ENCODE measurements around the gene ZWILCH.
"Not testable (repeated sequence)": the region's sequence is repeated elsewhere in the genome, so short reads cannot be mapped to it uniquely, and the experiment has no call there.

The ZWILCH gene

DNA sequence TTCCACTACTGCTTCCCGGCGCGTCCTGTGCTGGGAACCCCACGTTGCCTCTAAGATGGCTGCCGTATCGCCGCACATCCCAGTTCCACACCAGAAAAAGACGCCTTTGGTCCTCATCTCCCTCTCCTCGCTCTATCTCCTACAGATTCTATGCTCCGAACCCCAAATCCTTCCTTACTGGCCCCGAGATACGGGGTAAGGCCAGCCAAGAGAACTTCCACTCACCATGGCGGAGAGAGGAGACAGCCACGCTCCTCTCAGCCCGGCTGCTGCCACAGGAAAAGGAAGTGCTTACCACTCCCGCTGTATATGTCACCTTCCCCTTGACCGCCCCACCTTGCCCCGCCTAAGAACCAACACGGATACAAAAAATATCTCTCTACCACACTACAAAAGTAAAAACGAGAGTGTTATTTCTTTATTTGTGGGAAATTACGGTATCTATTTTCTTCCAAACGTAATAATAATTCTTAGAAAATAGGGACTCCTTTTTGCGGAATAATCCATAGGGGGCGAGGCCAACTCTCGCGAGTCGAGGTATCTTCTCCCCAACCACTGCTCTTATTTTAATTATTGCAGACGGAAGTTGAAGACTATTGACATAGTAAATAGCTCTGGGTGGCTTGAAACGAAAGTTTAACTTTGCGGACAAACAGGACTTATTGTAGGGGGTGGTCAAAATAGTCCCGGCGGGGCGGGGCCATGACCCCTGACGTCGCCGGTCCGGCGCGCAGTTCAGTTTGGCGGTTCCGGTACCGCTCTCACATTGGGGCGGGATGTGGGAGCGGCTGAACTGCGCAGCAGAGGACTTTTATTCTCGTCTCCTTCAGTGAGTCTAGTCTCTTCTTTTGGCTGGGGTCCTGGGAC lies at the start of gene ZWILCH, which contains the start of gene RPL4:
Gene ZWILCH, plus strand, starts transcription at position 764 of the 867 bp plus-strand sequence. Its CDS starts 13 bp downstream, at position 777.
Gene RPL4, minus strand, starts transcription at position 293 of the 867 bp plus-strand sequence. Its CDS starts 65 bp downstream, at position 228.
- DNase-seq: peak; percentile 94

- DNase-seq: no peak
These were observed 48.9 kb upstream of the ZWILCH start for GRCh38 chr15:66456211-66456610.

DNA sequence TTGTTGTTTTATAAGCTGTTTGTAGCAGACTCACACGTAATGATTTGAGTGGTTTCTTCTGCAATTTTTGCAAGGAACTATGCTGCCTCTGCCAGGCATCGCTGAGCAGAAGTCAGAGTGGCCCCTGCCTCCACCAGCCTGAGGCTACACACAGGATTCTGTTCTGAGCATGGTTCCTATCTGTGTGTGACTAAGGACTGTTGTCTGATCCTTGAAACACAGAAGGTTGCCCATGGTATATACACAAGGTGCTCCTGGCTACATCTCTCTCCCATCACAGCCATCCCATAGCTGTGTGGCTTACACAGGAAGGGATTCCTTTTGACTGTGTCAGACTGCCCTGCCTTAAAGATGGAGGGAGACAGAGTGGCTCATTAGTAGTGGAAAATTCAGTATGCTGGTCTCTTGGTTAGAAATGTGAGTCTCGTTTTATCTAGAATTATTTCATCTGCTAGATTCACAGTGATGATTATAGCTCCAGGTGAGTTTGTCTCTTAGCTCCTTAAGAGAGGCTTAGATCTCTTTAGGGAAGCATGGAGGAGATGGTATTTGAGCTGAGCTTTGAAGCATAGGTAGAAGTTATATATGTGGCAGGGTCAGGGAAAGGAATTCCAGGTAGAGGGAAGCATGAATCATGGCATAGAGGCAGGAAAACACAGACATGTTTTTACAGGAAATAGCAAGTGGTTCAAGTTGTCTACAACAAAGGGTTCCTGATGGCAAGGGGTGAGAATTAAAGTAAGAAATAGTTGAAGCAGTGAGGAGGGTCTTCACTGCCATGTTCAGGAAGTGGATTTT lies 45.1 kb upstream of the ZWILCH start:
- DNase-seq: no peak

DNA sequence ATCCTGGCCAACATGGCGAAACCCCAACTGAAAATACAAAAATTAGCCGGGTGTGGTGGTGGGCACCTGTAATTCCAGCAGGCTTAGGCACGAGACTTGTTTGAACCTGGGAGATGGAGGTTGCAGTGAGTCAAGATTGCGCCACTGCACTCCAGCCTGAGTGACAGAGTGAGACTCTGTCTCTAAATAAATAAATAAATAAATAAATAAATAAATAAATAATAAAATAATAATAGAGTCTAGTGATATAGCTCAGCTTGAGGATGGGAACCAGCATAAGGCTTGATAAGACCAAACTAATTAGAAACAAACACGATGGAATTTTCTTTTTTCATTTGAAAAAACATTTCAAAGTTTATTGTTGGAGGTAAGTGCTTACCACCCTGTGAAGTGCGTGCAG lies 43.8 kb upstream of the ZWILCH start:
- not testable (repeated sequence) for DNase-seq

DNA sequence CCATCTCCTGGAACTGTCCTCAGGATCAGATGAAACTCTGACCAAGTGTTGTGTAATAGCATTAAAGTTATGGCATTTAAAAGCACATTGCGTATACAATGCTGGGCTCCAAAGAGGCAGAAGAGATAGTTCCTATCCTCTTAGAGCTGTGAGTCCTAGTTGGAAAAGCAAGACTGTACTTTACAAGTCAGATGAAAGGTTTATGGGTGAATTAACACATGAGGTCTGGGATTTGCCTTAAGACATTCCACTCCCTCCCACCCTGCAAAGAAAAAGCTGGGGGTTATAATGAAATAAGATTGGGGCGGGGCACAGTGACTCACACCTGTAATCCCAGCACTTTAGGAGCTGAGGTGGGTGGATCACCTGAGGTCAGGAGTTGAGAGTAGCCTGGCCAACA lies 43.2 kb upstream of the ZWILCH start:
- no peak for DNase-seq

DNA sequence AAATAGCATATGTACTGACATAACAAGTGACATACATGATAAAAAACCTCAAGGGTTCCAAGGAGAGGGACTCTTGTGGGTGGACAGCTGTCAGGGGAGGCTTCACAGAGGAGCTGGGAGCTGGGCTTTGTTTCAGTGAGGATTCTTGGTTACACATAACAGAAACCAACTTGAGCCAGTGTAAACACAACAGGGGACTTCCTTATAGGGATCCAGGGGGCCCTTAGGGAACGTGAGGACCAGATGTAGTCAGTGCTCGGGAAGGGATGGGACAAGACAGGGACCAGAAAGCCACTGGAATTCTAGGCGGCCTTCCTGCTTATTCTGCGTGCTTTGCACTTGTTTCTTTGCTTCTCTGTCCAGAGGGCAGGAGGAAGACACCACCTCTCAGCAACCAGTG lies 42.5 kb upstream of the ZWILCH start:
- DNase-seq: no peak

DNA sequence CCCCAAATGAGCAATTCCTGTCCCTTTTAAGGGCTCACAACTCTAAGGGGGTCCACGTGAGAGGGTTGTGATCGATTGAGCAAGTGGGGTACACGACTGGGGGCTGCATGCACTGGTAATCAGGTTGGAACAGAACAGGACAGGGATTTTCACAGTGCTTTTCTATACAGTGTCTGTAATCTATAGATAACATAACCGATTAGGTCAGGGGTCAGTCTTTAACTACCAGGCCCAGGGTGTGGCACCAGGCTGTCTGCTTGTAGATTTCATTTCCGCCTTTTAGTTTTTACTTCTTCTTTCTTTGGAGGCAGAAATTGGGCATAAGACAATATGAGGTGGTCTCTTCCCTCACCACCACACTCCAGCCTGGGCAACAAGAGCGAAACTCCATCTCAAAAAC lies 39.8 kb upstream of the ZWILCH start:
- not testable (repeated sequence) for DNase-seq

GRCh38 chr15:66467162-66468040 lies 37.7 kb upstream of the ZWILCH start:
- DNase-seq: not testable (repeated sequence)

DNA sequence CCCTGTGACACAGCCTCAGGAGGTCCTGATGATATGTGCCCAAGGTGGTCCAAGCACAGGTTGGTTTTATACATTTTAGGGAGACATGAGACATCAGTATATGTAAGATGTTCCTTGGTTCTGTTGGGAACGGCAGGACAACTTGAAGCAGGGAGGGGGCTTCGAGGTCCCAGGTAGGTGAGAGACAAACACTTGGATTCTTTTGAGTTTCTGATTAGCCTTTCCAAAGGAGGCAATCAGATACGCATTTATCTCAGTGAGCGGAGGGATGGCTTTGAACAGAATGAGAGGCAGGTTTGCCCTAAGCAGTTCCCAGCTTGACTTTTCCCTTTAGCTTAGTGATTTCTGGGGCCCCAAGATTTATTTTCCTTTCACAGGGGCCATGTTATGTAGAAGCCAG lies 34.3 kb upstream of the ZWILCH start:
- DNase-seq: not testable (repeated sequence)

GRCh38 chr15:66472176-66472999 lies 32.7 kb upstream of the ZWILCH start:
- peak; percentile 63 for DNase-seq

DNA sequence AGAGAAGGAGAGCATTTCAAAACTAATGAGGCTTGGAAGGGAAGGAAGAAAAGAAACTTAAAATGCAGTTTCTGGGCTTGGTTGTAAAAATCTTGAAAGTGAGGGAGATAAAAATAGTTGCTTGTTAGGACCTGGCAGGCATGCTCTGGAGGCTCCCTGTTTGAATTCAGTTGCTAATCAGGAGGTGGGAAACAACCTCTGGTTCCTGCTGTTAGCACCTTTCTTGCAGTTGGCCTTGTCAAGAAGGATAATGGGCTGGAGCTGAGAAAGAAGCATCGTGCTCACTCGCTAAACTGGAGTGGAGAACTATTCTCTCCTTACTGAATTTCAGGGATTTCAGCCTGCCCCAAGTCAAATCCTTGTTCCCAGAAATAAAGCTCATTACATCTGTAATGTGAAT lies 31.0 kb upstream of the ZWILCH start:
- no peak for DNase-seq

GRCh38 chr15:66474963-66475362 lies 30.2 kb upstream of the ZWILCH start:
- DNase-seq: no peak

DNA sequence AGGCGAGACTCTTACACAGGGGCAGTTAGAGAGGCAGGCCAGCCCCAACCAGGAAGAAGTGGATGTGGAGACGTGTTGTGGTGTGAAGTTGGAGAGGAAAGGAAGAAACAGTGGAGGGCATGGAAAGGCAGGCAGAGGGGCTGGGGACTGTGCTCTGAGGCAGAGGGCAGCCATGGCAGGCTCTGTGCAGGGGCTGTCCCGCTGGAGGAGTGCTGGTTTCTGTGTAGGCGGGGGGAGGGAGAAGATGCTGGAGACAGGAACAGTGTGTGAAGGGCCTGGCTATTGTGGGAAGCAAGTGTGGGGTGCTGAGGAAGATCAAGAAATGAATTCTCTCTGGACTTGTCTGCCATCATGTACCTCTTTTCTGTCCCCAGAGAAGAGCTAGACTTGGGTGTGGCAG lies 28.6 kb upstream of the ZWILCH start:
- no peak for DNase-seq

DNA sequence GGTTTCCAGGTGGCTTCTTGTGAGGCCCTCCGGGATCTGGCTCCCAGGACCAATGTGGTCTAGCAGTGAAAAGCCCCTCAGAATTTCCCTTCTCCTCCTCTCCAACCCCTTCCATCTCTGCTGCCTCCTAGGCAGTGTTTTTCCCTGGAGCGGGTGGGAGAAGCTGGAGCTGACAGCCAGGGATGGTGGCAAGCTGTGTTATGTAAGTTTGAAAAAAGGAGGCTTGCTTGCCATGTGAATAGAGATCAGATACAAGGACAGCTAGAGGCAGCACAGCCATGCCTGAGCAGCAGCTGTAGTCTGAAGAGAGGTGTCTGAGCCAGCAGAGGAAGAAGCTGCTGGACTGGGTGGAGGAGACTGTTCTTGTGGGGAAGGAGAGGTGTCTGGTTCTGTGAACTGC lies 28.1 kb upstream of the ZWILCH start:
- no peak for DNase-seq

DNA sequence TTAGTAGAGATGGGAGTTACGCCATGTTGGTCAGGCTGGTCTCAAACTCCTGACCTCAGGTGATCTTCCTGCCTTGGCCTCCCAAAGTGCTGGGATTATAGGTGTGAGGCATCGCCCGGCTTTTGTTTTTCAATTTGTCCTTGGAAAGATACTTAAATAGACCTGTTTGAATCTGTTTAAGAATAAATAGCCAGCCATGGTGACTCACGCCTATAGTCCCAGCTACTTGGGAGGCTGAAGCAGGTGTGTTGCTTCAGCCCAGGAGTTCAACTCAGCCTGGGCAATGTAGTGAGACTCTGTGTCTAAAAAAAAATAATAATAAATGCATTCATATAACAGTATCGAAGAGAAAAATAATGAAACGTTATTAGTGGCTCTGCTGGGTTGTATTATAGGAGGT lies 24.9 kb upstream of the ZWILCH start:
- no peak for DNase-seq

- DNase-seq: peak; percentile 73
These were observed 23.8 kb upstream of the ZWILCH start for GRCh38 chr15:66481107-66481856.

- no peak for DNase-seq
These were observed 22.6 kb upstream of the ZWILCH start for GRCh38 chr15:66482539-66482938.

DNA sequence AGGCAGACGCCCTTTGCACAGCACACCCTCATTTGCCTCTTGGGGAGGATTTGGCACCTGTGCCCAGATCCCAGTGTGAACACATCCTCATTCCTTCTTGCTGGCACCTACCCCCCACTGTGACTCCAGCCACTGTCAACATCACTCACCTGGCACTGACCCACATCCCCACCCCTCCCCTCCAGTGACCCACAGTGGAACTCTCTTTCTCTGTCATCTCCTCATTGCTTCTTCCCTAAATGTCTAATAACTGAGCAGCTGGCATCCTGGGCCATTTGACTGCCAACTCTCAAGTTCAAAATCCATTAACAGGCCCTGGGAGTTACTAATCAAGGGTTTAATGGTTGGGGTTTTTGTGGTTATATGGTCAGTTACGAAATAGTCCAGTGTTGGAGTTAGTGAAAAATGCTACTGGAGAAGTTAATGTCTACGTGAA lies 22.0 kb upstream of the ZWILCH start:
- peak; percentile 71 for DNase-seq

- no peak for DNase-seq
These were observed 20.5 kb upstream of the ZWILCH start for GRCh38 chr15:66484539-66485112.

DNA sequence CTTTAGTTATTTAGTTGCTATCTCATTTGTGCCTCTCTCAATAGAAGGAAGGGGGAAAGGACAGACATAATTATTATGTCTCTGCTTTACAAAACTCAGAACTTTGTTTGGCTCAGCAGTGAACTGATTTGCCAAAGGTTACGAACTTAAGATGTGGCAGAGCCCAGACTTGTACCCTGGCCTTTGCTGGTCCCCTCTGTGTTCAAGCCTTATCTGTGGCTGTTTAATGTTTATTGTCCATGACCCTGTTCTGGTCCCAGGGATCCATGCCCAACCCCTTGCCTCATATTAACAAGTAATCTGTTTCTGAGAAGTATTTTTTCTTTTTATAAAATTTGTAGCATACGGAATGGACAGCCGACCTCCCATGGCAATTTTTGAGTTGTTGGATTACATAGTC lies 18.2 kb upstream of the ZWILCH start:
- no peak for DNase-seq

DNA sequence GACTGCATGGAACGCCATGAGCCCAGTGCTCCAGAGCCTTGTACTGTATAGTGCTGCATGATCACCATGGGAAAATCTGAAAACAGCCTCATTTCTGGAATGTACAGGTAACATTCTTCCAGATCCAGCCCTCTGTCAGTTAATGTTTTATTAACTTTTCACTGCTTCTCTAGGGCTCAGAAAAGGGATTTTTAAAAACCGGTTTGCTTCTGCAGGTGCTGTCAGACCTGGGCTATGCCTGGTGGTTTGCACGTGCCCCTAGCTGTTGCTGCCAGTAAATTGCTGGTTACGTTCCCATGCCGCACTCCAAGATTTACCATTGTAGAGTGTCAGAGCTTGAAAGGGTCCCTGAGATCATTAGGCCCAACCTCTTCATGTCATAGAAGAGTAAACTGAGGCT lies 16.6 kb upstream of the ZWILCH start:
- no peak for DNase-seq

All from hematopoietic multipotent progenitor cell treated with erythropoietin and hydrocortisone succinate and interleukin-3 and kit ligand, for 4 days (in vitro differentiated cells).